Naive thymus-derived CD4-positive, alpha-beta T cell (primary cell): ENCODE results near the gene IRAK3. TPM values are rescaled to one million over a fixed set of nuclear protein-coding genes. Genes with fewer than 3 reads are reported as not detected.
A peak's percentile ranks its signal among the peaks of the same experiment; 100 is the strongest.
"Not testable (repeated sequence)": the region's sequence is repeated elsewhere in the genome, so short reads cannot be mapped to it uniquely, and the experiment has no call there.

ENCODE experiments used
- ATAC-seq: fragments of 150-1000 bp; cut with Tn5 transposase; 2 replicates; pipeline ENCODE4 v1.10.0; 2021; ENCODE audit warnings: mild to moderate bottlenecking, moderate library complexity
- CTCF ChIA-PET: fragments of 350-600 bp; sonication (Branson Sonifier 250); formaldehyde crosslinking; loops from one replicate; lab custom pipeline; 2021; ENCODE audit warnings: antibody characterized with exemption; lab: Charles Lee
- POLR2A ChIA-PET: fragments of 350-600 bp; sonication (Branson Sonifier 250); formaldehyde crosslinking; loops from one replicate; lab custom pipeline; 2021; ENCODE audit warnings: antibody characterized with exemption, inconsistent platforms; lab: Charles Lee
- DNase-seq, 9 donors: peaks; one replicate each; pipeline versions ENCODE4 v3.0.0 to v3.0.0-alpha.2; 2020 to 2022; ENCODE audit warnings: mixed read lengths in 1 of 9
- H3K27ac ChIP-seq: one replicate; pipeline ENCODE4 v1.7.0; 2013; ENCODE audit warnings: mild to moderate bottlenecking, low read depth, low read length, moderate library complexity
- H3K27me3 ChIP-seq, 2 donors: one replicate each; pipeline ENCODE4 v1.7.0; 2013; ENCODE audit warnings: low read length in 2 of 2, mild to moderate bottlenecking in 2 of 2, moderate library complexity in 2 of 2; ENCODE audit not compliant: control insufficient read depth in 2 of 2, insufficient read depth in 2 of 2
- H3K36me3 ChIP-seq, 3 experiments: 1 replicate in 2 of 3; 2 replicates in 1 of 3; pipeline ENCODE4 v1.7.0; 2013; ENCODE audit warnings: low read length in 3 of 3, mild to moderate bottlenecking in 3 of 3, moderate library complexity in 1 of 3; ENCODE audit not compliant: insufficient read depth in 3 of 3, control insufficient read depth in 2 of 3
- H3K4me1 ChIP-seq, 2 donors: one replicate each; pipeline ENCODE4 v1.7.0; 2013; ENCODE audit warnings: low read length in 2 of 2, mild to moderate bottlenecking in 2 of 2, moderate library complexity in 1 of 2; ENCODE audit not compliant: control insufficient read depth in 2 of 2, insufficient read depth in 2 of 2
- H3K4me3 ChIP-seq: 2 replicates; pipeline ENCODE4 v1.7.0; 2013; ENCODE audit warnings: mild to moderate bottlenecking, low read length
- H3K9me3 ChIP-seq, 3 experiments: 1 replicate in 2 of 3; 2 replicates in 1 of 3; pipeline ENCODE4 v1.7.0; 2013; ENCODE audit warnings: low read length in 3 of 3; ENCODE audit not compliant: control insufficient read depth in 2 of 3
- H3K27ac Mint-ChIP-seq, 9 donors: one replicate each; pipeline ENCODE4 v1.8.0; 2020 to 2022; ENCODE audit warnings: mixed read lengths in 9 of 9, mild to moderate bottlenecking in 8 of 9, moderate library complexity in 5 of 9, inconsistent platforms in 2 of 9
- H3K27me3 Mint-ChIP-seq, 5 donors: one replicate each; pipeline ENCODE4 v1.8.0; 2021 to 2022; ENCODE audit warnings: mixed read lengths in 5 of 5, mild to moderate bottlenecking in 1 of 5
- H3K36me3 Mint-ChIP-seq, 5 donors: one replicate each; pipeline ENCODE4 v1.8.0; 2020 to 2022; ENCODE audit warnings: mixed read lengths in 5 of 5, mild to moderate bottlenecking in 3 of 5, inconsistent platforms in 1 of 5
- H3K4me1 Mint-ChIP-seq, 7 donors: one replicate each; pipeline ENCODE4 v1.8.0; 2020 to 2022; ENCODE audit warnings: mixed read lengths in 7 of 7, mild to moderate bottlenecking in 3 of 7, inconsistent platforms in 1 of 7
- H3K4me3 Mint-ChIP-seq, 10 donors: one replicate each; pipeline ENCODE4 v1.8.0; 2020 to 2022; ENCODE audit warnings: mild to moderate bottlenecking in 10 of 10, mixed read lengths in 10 of 10, moderate library complexity in 6 of 10, inconsistent platforms in 2 of 10
- H3K9me3 Mint-ChIP-seq, 11 donors: one replicate each; pipeline ENCODE4 v1.8.0; 2020 to 2022; ENCODE audit warnings: mixed read lengths in 11 of 11, mild to moderate bottlenecking in 4 of 11, inconsistent platforms in 1 of 11, moderate library complexity in 1 of 11
- intact Hi-C, 2 donors: fragments of 100-400 bp; cut with micrococcal nuclease; formaldehyde crosslinking; loops; one replicate each; pipeline ENCODE4 v1.15.1; 2023
- polyA plus RNA-seq, 2 donors: library from polyadenylated mRNA; unstranded; fragments of 300-500 nt; fragmentation: Illumina TruSeq; gene quantifications; one replicate each; pipeline ENCODE4 v1.2.3, GENCODE V29; 2021
- total RNA-seq, 6 experiments: library from RNA in 5 of 6; stranded (reverse) in 5 of 6; gene quantifications; 1 replicate in 5 of 6; 2 replicates in 1 of 6; pipeline ENCODE4 v1.2.3 and lab custom pipeline; 2021 to 2026

Gene IRAK3
- total and polyA plus RNA-seq, 7 experiments from 2014 or later = 0.19 to 28.8 (median 1.9) TPM; not detected in 2

DNA sequence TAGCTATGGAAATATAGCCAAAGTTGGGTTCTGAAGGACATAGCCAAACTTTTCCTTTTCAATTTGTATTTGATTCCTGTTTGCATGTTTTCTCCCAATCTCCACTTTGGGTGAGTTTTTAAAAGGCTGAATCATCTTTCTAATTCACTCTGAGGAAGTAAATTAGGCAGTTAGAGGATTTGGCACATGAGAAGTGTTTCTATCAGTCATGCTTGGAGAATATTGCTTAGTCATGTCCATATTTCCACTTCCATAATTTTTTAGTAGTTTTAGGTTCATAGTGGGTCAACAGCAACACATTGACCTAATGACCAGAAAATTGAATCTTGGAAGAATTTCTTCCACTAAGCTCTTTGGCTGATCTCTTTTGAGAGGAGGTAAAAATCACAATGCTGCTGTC lies 21.8 kb downstream of the IRAK3 start:
- peaks cover 0 to 8% (median 6%) of the 10 kb centered on the region in 7 donors for H3K4me1 Mint-ChIP-seq
- peaks cover 0 to 5% (median 0%) of the 10 kb centered on the region in 5 donors for H3K36me3 Mint-ChIP-seq
- no peak overlapping the region for H3K27ac ChIP-seq
- H3K27ac Mint-ChIP-seq = no peak overlapping the region
- H3K4me3 Mint-ChIP-seq = no peak overlapping the region
- no peaks in the 10 kb centered on the region for H3K9me3 ChIP-seq
- H3K36me3 ChIP-seq = no peaks in the 10 kb centered on the region
- peak; percentile 42 for ATAC-seq
- peaks cover 0 to 8% of the 10 kb centered on the region in 2 donors for H3K27me3 ChIP-seq
- no peak for DNase-seq
- H3K27me3 Mint-ChIP-seq = peaks cover 10 to 37% (median 30%) of the 10 kb centered on the region in 5 donors
- CTCF ChIA-PET = no interaction called here
- peaks cover 0 to 3% (median 0%) of the 10 kb centered on the region in 11 donors for H3K9me3 Mint-ChIP-seq
- H3K4me1 ChIP-seq = no peaks in the 10 kb centered on the region
- intact Hi-C loops = no loop called here
- H3K4me3 ChIP-seq = no peak overlapping the region
- POLR2A ChIA-PET = no interaction called here

DNA sequence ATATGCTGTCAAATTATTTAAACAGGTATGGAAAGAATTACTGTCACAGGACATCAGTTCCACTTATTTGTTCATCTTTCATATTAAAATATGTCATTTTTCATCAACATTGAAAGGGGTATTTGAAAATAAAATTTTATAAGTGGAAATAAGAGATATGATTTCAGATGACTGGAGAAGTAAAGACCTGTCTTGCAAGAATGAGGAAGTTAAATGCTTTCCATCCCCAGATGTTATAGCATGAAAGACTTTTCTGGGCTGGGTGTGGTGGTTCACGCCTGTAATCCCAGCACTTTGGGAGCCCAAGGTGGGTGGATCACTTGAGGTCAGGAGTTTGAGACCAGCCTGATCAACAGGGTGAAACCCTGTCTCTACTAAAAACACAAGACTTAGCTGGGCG lies 22.6 kb downstream of the IRAK3 start:
- H3K36me3 ChIP-seq, POLR2A ChIA-PET, H3K27ac ChIP-seq, DNase-seq, H3K4me1 ChIP-seq, H3K4me1 Mint-ChIP-seq, ATAC-seq, H3K4me3 ChIP-seq, H3K9me3 Mint-ChIP-seq, H3K4me3 Mint-ChIP-seq, H3K9me3 ChIP-seq, H3K27me3 ChIP-seq, H3K27ac Mint-ChIP-seq, H3K36me3 Mint-ChIP-seq, intact Hi-C loops, CTCF ChIA-PET: not testable (repeated sequence)
- peaks cover 11 to 37% (median 28%) of the 10 kb centered on the region in 5 donors for H3K27me3 Mint-ChIP-seq

GRCh38 chr12:66213011-66213410 lies 24.0 kb downstream of the IRAK3 start:
- H3K9me3 Mint-ChIP-seq, H3K4me1 Mint-ChIP-seq, DNase-seq, POLR2A ChIA-PET, H3K4me3 ChIP-seq, H3K27ac Mint-ChIP-seq, H3K36me3 ChIP-seq, intact Hi-C loops, CTCF ChIA-PET, ATAC-seq, H3K27ac ChIP-seq, H3K27me3 ChIP-seq, H3K4me3 Mint-ChIP-seq, H3K9me3 ChIP-seq, H3K4me1 ChIP-seq, H3K36me3 Mint-ChIP-seq: not testable (repeated sequence)
- H3K27me3 Mint-ChIP-seq = peaks cover 11 to 33% (median 24%) of the 10 kb centered on the region in 5 donors

DNA sequence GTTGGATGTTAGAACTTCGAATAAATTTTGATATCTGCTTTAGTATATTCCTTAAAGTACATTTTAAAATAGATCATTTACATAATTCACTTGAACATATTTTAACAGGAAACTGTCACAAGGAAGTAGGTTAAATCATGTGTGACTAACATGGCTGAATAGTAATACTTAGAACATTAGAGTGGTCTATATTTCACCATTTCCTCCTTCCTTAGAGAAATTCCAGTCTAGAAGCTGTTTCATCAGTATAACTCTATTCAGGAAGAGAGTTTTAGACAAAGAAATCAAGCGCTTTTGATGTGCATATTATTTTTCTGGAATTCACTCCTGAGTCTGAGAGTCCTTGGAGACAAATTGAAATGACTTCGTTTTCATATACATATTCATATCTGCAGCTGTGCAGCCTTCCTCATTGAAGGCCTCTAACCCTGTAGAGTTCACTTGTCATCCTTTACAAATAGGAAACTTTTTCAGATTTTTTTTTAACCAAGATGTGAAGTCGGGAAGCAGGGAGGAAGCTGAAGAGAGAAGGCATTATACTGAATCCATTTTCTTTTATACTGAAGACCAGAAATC lies 28.4 kb downstream of the IRAK3 start:
- intact Hi-C loops = no loop called here
- H3K27me3 Mint-ChIP-seq = peaks cover 6 to 21% (median 10%) of the 10 kb centered on the region in 5 donors
- no peak overlapping the region for H3K27ac Mint-ChIP-seq
- no peaks in the 10 kb centered on the region for H3K4me1 ChIP-seq
- H3K36me3 Mint-ChIP-seq = peaks cover 0 to 6% (median 3%) of the 10 kb centered on the region in 5 donors
- no peaks in the 10 kb centered on the region for H3K27me3 ChIP-seq
- no peaks in the 10 kb centered on the region for H3K9me3 ChIP-seq
- POLR2A ChIA-PET = no interaction called here
- DNase-seq (no peak), ATAC-seq (peak; percentile 51)
- peaks cover 0 to 18% (median 9%) of the 10 kb centered on the region in 11 donors for H3K9me3 Mint-ChIP-seq
- peaks cover 0 to 4% (median 3%) of the 10 kb centered on the region in 7 donors for H3K4me1 Mint-ChIP-seq
- no peak overlapping the region for H3K27ac ChIP-seq
- no peak overlapping the region for H3K4me3 Mint-ChIP-seq
- H3K4me3 ChIP-seq = no peak overlapping the region
- CTCF ChIA-PET = interaction anchor here (0.5 kb wide), 1 partner anchor 501 kb away, joined by 3 read pairs; no protein-coding TSS in a partner anchor
- no peaks in the 10 kb centered on the region for H3K36me3 ChIP-seq

DNA sequence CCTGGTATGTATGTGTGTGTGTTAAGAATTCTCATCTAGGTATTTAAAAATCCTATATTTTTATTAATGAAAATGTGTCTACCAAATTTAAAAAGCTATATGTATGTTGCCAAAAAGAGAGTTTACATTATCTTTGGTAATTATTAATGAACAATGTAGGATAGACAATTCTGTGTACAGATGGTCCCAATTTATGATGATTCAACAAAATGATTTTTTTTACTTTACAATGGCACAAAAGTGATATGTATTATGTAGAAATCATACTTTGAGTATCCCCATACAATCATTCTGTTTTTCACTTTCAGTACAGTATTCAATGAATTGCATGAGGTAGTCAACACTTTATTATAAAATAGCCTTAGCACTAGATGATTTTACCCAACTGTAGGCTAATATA lies 39.4 kb downstream of the IRAK3 start:
- Histone ChIP-seq H3K4me3 (no peak overlapping the region), H3K36me3 (no peaks in the 10 kb centered on the region), H3K4me1 (no peaks in the 10 kb centered on the region), H3K27me3 (no peaks in the 10 kb centered on the region), H3K27ac (no peak overlapping the region), H3K9me3 (no peaks in the 10 kb centered on the region)
- Mint-ChIP-seq H3K36me3 (no peaks in the 10 kb centered on the region), H3K9me3 (no peaks in the 10 kb centered on the region), H3K27me3 (peaks cover 5 to 12% (median 8%) of the 10 kb centered on the region in 5 donors), H3K4me1 (peaks cover 0 to 5% (median 0%) of the 10 kb centered on the region in 7 donors), H3K27ac (no peak overlapping the region), H3K4me3 (no peak overlapping the region)
- ChIA-PET CTCF (no interaction called here), POLR2A (no interaction called here)
- ATAC-seq (no peak), DNase-seq (no peak)
- intact Hi-C loops = no loop called here

GRCh38 chr12:66232263-66232662 lies 43.2 kb downstream of the IRAK3 start:
- peaks cover 0 to 4% (median 0%) of the 10 kb centered on the region in 5 donors for H3K36me3 Mint-ChIP-seq
- ChIA-PET CTCF (no interaction called here), POLR2A (no interaction called here)
- H3K9me3 ChIP-seq = no peaks in the 10 kb centered on the region
- no peak overlapping the region for H3K4me3 Mint-ChIP-seq
- peaks cover 0 to 5% (median 0%) of the 10 kb centered on the region in 11 donors for H3K9me3 Mint-ChIP-seq
- no peaks in the 10 kb centered on the region for H3K36me3 ChIP-seq
- H3K4me3 ChIP-seq = no peak overlapping the region
- intact Hi-C loops = loop anchor here in 1 of 2 donors (5.0 kb wide), 1 partner anchor 65 kb away; the partner anchor contains the start of gene TMBIM4
- no peak for DNase-seq
- peaks cover 13 to 35% (median 23%) of the 10 kb centered on the region in 5 donors for H3K27me3 Mint-ChIP-seq
- peaks cover 0 to 9% (median 5%) of the 10 kb centered on the region in 7 donors for H3K4me1 Mint-ChIP-seq
- H3K27me3 ChIP-seq = peaks cover 0 to 6% of the 10 kb centered on the region in 2 donors
- no peaks in the 10 kb centered on the region for H3K4me1 ChIP-seq
- H3K27ac Mint-ChIP-seq = no peak overlapping the region
- ATAC-seq = no peak
- H3K27ac ChIP-seq = no peak overlapping the region
